ENCODE results near the gene ARMC6.

- TF ChIP-seq CTCF (IDR thresholded peaks at IDR 0.05; ENCODE audit: poor library complexity, severe bottlenecking), result no peak
- TF ChIP-seq POLR2AphosphoS5 (IDR thresholded peaks at IDR 0.05), result no peak
- no peak for TF ChIP-seq RAD21 (conservative IDR thresholded peaks at IDR 0.05)
- TF ChIP-seq EP300 (conservative IDR thresholded peaks at IDR 0.05; ENCODE audit: poor library complexity, severe bottlenecking), result no peak
- TF ChIP-seq TAF1 (IDR thresholded peaks at IDR 0.05; ENCODE audit: low read depth), result no peak
- no peak for TF ChIP-seq EZH2 (IDR thresholded peaks at IDR 0.05; ENCODE audit: borderline replicate concordance, insufficient read depth, low read length, poor library complexity, severe bottlenecking)
Measured at GRCh38 chr19:19067276-19068072, 34.1 kb downstream of the ARMC6 start.
